ENCODE results near the gene NAPEPLD. TPM values are rescaled to one million over a fixed set of nuclear protein-coding genes. Genes with fewer than 3 reads are reported as not detected.
"Not testable (repeated sequence)": the region's sequence is repeated elsewhere in the genome, so short reads cannot be mapped to it uniquely, and the experiment has no call there.

Gene NAPEPLD
- total RNA-seq, 2 experiments from 2014 or later = 13.5 to 15.4 TPM

DNA sequence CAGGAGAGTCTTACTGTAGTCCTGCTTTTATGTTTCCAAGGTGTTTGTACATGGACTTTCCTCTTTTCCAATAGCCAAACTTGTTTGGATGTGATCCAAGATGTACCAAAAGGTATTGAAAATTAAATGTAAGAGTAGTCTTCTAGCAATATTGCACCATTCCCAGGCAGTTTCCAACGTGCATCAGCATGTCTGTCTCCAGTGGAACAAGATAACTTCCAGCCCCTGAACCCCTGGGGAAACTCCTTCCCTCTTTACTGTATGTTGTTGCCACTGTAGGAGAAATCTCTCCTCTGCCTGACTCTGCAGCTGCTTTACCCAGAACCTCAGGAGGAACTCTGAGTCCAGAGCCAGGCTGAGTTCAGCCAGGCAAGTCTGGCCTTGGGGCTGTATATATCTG, 55.5 kb downstream of the NAPEPLD start:
- Histone ChIP-seq H3K79me2 (ENCODE audit: insufficient read depth, low read depth, low read length) (no peaks in the 10 kb centered on the region), H3K9me2 (ENCODE audit: insufficient read depth, low read length) (no peaks in the 10 kb centered on the region), H3K36me3 (ENCODE audit: insufficient read depth, low read length) (peaks cover 85% of the 10 kb centered on the region), H3K4me3 (ENCODE audit: low read depth, low read length, poor library complexity, severe bottlenecking) (no peak overlapping the region), H3K9me3 (ENCODE audit: low read length) (no peaks in the 10 kb centered on the region), H3K4me2 (ENCODE audit: low read length) (no peak overlapping the region), H3K27ac (ENCODE audit: low read depth, low read length, poor library complexity, severe bottlenecking) (no peak overlapping the region), H2AFZ (ENCODE audit: low read length) (no peak overlapping the region), H4K20me1 (ENCODE audit: insufficient read depth, low read length) (no peaks in the 10 kb centered on the region), H3K4me1 (ENCODE audit: insufficient read depth, low read length, poor library complexity, severe bottlenecking) (no peaks in the 10 kb centered on the region)
- intact Hi-C loops (cut with micrococcal nuclease; ENCODE audit: unreplicated experiment) = no loop called here
- POLR2A ChIA-PET = no interaction called here
- CTCF ChIA-PET (ENCODE audit: unreplicated experiment) = no interaction called here
- DNase-seq (ENCODE audit: low spot score) = no peak
- TF ChIP-seq, protein P1, sequence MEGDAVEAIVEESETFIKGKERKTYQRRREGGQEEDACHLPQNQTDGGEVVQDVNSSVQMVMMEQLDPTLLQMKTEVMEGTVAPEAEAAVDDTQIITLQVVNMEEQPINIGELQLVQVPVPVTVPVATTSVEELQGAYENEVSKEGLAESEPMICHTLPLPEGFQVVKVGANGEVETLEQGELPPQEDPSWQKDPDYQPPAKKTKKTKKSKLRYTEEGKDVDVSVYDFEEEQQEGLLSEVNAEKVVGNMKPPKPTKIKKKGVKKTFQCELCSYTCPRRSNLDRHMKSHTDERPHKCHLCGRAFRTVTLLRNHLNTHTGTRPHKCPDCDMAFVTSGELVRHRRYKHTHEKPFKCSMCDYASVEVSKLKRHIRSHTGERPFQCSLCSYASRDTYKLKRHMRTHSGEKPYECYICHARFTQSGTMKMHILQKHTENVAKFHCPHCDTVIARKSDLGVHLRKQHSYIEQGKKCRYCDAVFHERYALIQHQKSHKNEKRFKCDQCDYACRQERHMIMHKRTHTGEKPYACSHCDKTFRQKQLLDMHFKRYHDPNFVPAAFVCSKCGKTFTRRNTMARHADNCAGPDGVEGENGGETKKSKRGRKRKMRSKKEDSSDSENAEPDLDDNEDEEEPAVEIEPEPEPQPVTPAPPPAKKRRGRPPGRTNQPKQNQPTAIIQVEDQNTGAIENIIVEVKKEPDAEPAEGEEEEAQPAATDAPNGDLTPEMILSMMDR (conservative IDR thresholded peaks at IDR 0.05; ENCODE audit: low read length) = no peak
- TF ChIP-seq EZH2phosphoT487 (IDR thresholded peaks at IDR 0.05; ENCODE audit: borderline replicate concordance, low read depth, low read length) = no peak
- no TSS peak for BruUV-seq (replicated peaks)

DNA sequence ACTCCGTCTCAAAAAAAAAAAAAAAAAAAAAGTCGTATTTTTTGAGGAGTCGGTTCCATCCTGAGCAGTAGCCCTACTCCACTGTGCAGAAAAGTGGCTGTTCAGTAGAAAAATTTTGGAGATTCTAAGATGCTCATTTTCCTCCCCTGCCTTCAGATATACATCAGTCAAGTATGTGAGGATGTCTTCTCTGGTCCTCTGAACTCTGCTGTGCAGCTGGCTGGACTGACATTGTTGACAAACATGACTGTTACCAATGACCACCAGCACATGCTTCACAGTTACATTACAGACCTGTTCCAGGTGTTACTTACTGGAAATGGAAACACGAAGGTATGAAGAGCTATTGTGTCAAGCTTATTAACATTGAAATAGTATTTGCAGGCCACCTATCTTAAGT, 56.6 kb downstream of the NAPEPLD start:
- POLR2A ChIA-PET = interaction anchor here (1.3 kb wide), 1 partner anchor 21 kb away, joined by 4 read pairs; no protein-coding TSS in a partner anchor
- H4K20me1 ChIP-seq (ENCODE audit: insufficient read depth, low read length); DNase-seq (ENCODE audit: low spot score); H3K27ac ChIP-seq (ENCODE audit: low read depth, low read length, poor library complexity, severe bottlenecking); intact Hi-C loops (cut with micrococcal nuclease; ENCODE audit: unreplicated experiment); CTCF ChIA-PET (ENCODE audit: unreplicated experiment); H3K9me3 ChIP-seq (ENCODE audit: low read length); H3K4me2 ChIP-seq (ENCODE audit: low read length); H3K4me3 ChIP-seq (ENCODE audit: low read depth, low read length, poor library complexity, severe bottlenecking); H3K79me2 ChIP-seq (ENCODE audit: insufficient read depth, low read depth, low read length); H2AFZ ChIP-seq (ENCODE audit: low read length); H3K9me2 ChIP-seq (ENCODE audit: insufficient read depth, low read length); BruUV-seq (replicated peaks); H3K4me1 ChIP-seq (ENCODE audit: insufficient read depth, low read length, poor library complexity, severe bottlenecking): not testable (repeated sequence)
- peaks cover 91% of the 10 kb centered on the region for H3K36me3 ChIP-seq (ENCODE audit: insufficient read depth, low read length)

DNA sequence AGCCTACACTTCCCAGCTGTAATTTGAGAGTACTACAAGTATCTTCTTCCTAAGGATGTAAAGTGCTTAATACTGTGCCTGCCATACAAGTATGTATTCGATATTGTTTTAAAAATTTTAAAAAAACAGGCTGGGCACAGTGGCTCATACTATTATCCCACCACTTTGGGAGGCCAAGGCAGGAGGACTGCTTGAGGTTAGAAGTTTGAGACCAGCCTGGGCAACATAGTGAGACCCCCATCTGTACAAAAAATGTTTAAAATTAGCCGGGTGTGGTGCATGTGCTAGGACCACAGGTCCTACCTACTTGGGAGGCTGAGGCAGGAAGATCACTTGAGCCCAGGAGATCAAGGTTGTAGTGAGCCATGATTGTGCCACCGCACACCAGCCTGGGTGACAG, 65.7 kb downstream of the NAPEPLD start:
- Histone ChIP-seq H3K4me3 (ENCODE audit: low read depth, low read length, poor library complexity, severe bottlenecking) (no peak overlapping the region), H2AFZ (ENCODE audit: low read length) (no peak overlapping the region), H3K4me2 (ENCODE audit: low read length) (no peak overlapping the region), H3K36me3 (ENCODE audit: insufficient read depth, low read length) (peaks cover 48% of the 10 kb centered on the region), H3K9me3 (ENCODE audit: low read length) (no peaks in the 10 kb centered on the region), H4K20me1 (ENCODE audit: insufficient read depth, low read length) (no peaks in the 10 kb centered on the region), H3K79me2 (ENCODE audit: insufficient read depth, low read depth, low read length) (peaks cover 13% of the 10 kb centered on the region; the same call in 1 of the 2 replicates), H3K27ac (ENCODE audit: low read depth, low read length, poor library complexity, severe bottlenecking) (no peak overlapping the region), H3K9me2 (ENCODE audit: insufficient read depth, low read length) (no peaks in the 10 kb centered on the region), H3K4me1 (ENCODE audit: insufficient read depth, low read length, poor library complexity, severe bottlenecking) (no peaks in the 10 kb centered on the region)
- CTCF ChIA-PET (ENCODE audit: unreplicated experiment) = no interaction called here
- intact Hi-C loops (cut with micrococcal nuclease; ENCODE audit: unreplicated experiment) = no loop called here
- DNase-seq (ENCODE audit: low spot score) = no peak
- TF ChIP-seq, protein P1 (conservative IDR thresholded peaks at IDR 0.05; ENCODE audit: low read length) = no peak
- TF ChIP-seq EZH2phosphoT487 (IDR thresholded peaks at IDR 0.05; ENCODE audit: borderline replicate concordance, low read depth, low read length) = no peak
- POLR2A ChIA-PET = interaction anchor here (0.7 to 2.9 kb wide), 3 partner anchors 8 to 1093 kb away, joined by 3 to 19 read pairs (median 4); partner anchors contain the start of genes ARMC10 and FBXL13
- no TSS peak for BruUV-seq (replicated peaks)

Measured in OCI-LY7 (cell line).